Omental fat pad (tissue), 4 donors: Measurements from ENCODE around the gene ZMIZ1. TPM values are rescaled to one million over a fixed set of nuclear protein-coding genes. Genes with fewer than 3 reads are reported as not detected.

Experiments used
- ATAC-seq: fragments of 150-250 bp; one replicate; pipeline ENCODE4 v1.9.1; 2016; ENCODE audit warnings: mild to moderate bottlenecking, moderate library complexity; ENCODE audit not compliant: low FRiP score
- DNase-seq: peaks from one replicate; pipeline ENCODE4 v3.0.0-alpha.2; 2019; ENCODE audit warnings: low spot score
- CTCF ChIP-seq, 3 donors: fragments of 450-650 bp; IDR thresholded peaks; one replicate each; pipeline ENCODE4 v1.5.1; 2016 to 2017; ENCODE audit warnings: antibody characterized with exemption in 3 of 3, mild to moderate bottlenecking in 3 of 3, moderate library complexity in 2 of 3
- total RNA-seq, 4 donors: library from RNA; depleted of rRNA; stranded (reverse); fragments of >200 nt; gene quantifications; one replicate each; pipeline ENCODE4 v1.1.0, GENCODE V29; 2016

ZMIZ1 gene
- total RNA-seq, 4 donors from 2014 or later, result 24.2 to 64.8 (median 43.1) TPM

- TF ChIP-seq CTCF (IDR thresholded peaks at IDR 0.05), result no peak
- ATAC-seq (no peak), DNase-seq (no peak)
These were observed 161.1 kb downstream of the ZMIZ1 start for GRCh38 chr10:79229830-79230327.

DNA sequence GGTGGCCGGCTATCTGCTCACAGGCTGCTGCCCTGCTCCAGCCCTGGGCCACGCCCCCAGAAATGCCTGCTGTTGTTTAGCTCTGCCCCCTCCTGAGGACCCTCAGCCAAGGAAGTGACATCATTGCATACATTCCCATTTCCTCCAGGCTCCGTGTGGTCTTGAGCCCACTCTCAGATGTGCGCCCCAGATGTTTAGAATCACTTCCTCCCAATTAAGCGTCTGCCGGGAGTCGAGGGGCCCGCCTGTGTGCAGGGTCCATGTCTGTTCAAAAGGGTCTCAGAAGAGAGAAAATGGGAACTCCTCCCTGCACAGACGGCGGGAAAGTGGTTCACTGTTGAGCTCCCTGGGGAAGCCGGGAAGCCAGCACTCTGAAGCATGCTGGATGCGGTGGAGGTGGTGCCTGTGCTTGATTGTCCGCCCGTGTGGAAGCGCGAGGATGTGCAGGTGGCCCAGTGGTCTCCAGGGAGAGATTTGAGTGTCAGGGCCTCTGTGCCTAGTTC lies 161.6 kb downstream of the ZMIZ1 start:
- ATAC-seq (no peak), DNase-seq (no peak)
- no peak for TF ChIP-seq CTCF (IDR thresholded peaks at IDR 0.05)

DNA sequence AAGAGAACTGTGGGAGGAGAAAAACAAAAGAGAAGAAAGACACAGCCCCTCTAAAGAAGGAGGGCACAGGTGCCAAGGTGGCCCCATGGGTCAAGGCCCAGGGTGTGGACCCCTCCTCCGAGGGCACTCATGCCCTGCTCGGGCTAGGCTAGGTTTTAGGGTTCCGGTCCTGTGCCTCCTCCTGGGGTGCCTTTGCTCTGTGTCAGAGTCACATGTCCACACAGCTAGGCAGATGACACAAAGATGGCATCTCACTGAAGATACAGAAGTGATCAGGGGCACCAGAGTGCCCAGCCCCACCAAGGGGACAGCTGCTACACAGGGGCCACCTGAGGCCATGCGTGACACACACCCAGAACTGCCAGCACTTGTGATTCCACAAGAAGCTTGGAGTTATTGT lies 162.1 kb downstream of the ZMIZ1 start:
- DNase-seq, result no peak
- ATAC-seq, result no peak
- TF ChIP-seq CTCF (IDR thresholded peaks at IDR 0.05), result no peak

GRCh38 chr10:79231908-79232307 lies 163.1 kb downstream of the ZMIZ1 start:
- DNase-seq (no peak), ATAC-seq (no peak)
- TF ChIP-seq CTCF (IDR thresholded peaks at IDR 0.05), result no peak

DNA sequence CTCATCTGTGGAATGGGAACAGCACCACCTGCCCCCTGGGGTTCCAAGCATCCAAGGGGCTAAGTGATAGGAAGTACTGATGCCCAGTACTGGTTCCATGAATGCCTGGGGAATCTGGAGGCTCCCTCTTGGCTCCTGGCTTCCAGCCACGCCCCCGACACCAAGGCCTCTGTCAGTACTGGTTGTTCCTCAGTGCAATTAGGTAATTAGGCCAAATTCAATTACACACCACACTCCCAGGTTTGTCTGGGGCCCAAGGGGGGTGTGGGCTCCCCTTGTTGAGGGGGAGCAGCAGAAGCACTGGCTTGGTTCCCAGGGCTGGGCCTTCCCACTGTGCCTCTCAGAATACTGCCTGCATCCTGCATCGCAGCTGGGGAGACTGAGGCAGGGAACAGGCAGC lies 164.1 kb downstream of the ZMIZ1 start:
- DNase-seq (no peak), ATAC-seq (no peak)
- TF ChIP-seq CTCF (IDR thresholded peaks at IDR 0.05), result no peak

DNA sequence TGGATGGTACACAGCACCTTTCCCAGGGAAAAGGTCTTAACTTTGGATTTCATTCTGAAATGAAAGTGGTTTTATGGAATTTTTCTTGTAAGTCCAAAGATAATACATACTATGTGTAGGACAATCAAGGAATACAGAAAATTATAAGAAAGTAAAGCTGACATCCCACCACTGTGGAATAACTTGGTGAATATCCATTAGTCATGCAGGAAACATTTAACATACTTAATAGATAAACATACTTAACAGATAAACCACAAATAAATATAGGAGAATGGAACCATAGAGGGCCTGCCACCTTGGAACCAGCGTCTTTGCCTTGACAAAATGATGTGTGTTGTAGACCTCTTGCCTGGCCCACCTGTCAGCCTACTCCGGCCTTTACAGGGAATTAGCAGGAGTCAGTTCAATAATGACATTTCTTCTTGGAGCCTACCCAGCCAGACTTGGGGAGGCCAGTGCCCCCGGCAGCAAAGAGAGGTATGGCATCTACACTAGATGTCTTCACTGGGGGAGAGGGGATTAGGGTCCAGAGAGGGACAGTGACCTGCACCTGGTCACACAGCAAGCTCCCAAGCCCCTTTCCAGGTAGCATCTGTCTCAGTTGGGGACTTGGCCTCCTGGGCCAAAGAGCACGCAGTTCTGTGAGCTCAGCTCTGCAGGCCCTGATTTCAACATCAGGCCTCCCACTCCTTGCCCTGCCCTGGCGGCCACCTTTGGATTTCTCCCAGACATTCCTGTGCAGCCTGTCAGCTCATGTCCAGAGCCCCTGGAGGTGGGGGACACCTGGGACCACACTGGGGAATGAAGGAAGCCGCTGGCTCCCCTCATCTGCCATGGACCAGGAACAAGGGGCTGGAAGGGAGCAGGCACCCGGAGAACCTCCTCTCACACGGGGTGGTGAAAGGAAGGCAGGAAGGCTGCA lies 165.9 kb downstream of the ZMIZ1 start:
- peak; percentile 73 for ATAC-seq
- DNase-seq, result no peak
- TF ChIP-seq CTCF (IDR thresholded peaks at IDR 0.05), result no peak
